Right lobe of liver (tissue), 6 donors: ENCODE measurements around the gene ALPK3. TPM values are rescaled to one million over a fixed set of nuclear protein-coding genes. Genes with fewer than 3 reads are reported as not detected.

Experiments used
- ATAC-seq, 4 donors: fragments of 200-7000 bp; cut with Tn5 transposase; one replicate each; pipeline ENCODE4 v1.9.1; 2020; ENCODE audit warnings: mild to moderate bottlenecking in 4 of 4, moderate library complexity in 4 of 4
- DNase-seq, 3 donors: peaks; one replicate each; pipeline ENCODE4 v3.0.0-alpha.2; 2020
- H3K27ac ChIP-seq, 3 donors: fragments of 200-600 bp; one replicate each; pipeline ENCODE4 v1.8.0; 2022
- H3K27me3 ChIP-seq, 2 donors: fragments of 200-600 bp; one replicate each; pipeline ENCODE4 v1.8.0; 2022
- H3K36me3 ChIP-seq, 4 donors: fragments of 200-600 bp; sonication (generic) in 1 of 4; one replicate each; pipeline versions ENCODE4 v1.5.1 to v1.8.0; 2017 to 2022; ENCODE audit warnings: control low read depth in 1 of 4
- H3K4me1 ChIP-seq, 4 donors: fragments of 200-600 bp; sonication (generic) in 1 of 4; one replicate each; pipeline versions ENCODE4 v1.5.1 to v1.8.0; 2017 to 2022; ENCODE audit warnings: control low read depth in 1 of 4
- H3K4me3 ChIP-seq, 3 donors: fragments of 200-600 bp; one replicate each; pipeline ENCODE4 v1.8.0; 2022
- H3K9me3 ChIP-seq, 4 donors: fragments of 200-600 bp; sonication (generic) in 1 of 4; one replicate each; pipeline versions ENCODE4 v1.5.1 to v1.8.0; 2017 to 2022; ENCODE audit warnings: control low read depth in 1 of 4
- CTCF ChIP-seq, 4 donors: fragments of 200-600 bp in 3 of 4; fragments of 450-650 bp in 1 of 4; IDR thresholded peaks; one replicate each; pipeline versions ENCODE4 v1.5.1 to v1.8.0; 2016 to 2022; ENCODE audit warnings: antibody characterized with exemption in 4 of 4, mild to moderate bottlenecking in 2 of 4
- POLR2A ChIP-seq: fragments of 450-650 bp; IDR thresholded peaks from one replicate; pipeline ENCODE4 v1.6.1; 2017; ENCODE audit warnings: antibody characterized with exemption, mild to moderate bottlenecking
- WGBS: methylation state at CpG from one replicate; pipeline ENCODE4 v1.1.6; 2018; ENCODE audit warnings: low coverage, low lambda C conversion rate; ENCODE audit not compliant: insufficient coverage; ENCODE audit errors: missing lambda C conversion rate; 5-methylcytosine and 5-hydroxymethylcytosine counted together
- intact Hi-C, 2 donors: fragments of 100-400 bp; cut with DNase I; formaldehyde crosslinking; loops; one replicate each; pipeline versions ENCODE4 v1.11.2 to v1.14.1; 2022
- total RNA-seq, 6 experiments: library from RNA; depleted of rRNA in 2 of 6; stranded (reverse); fragments of >200 nt in 2 of 6; fragmentation: NEBNext Ultra II Directional in 3 of 6; extraction: Animal tissue kit (Norgen Biotek cat#: 25700) in 3 of 6; gene quantifications; one replicate each; pipeline versions ENCODE4 v1.1.0 to v1.2.4, GENCODE V29; 2016 to 2023
- donor health status: DM: no; HTN: yes; CAD: no.
- donor health status: DM: no; HTN: no; CAD: no.
- donor health status: DM: no; HTN: no; CAD: no.
- donor health status: DM: no; HTN: yes; CAD: no.
- donor health status: DM: no; HTN: yes; CAD: no.

Gene ALPK3
- total RNA-seq, 6 experiments from 2014 or later, result 1.3 to 12.5 (median 5.5) TPM

DNA sequence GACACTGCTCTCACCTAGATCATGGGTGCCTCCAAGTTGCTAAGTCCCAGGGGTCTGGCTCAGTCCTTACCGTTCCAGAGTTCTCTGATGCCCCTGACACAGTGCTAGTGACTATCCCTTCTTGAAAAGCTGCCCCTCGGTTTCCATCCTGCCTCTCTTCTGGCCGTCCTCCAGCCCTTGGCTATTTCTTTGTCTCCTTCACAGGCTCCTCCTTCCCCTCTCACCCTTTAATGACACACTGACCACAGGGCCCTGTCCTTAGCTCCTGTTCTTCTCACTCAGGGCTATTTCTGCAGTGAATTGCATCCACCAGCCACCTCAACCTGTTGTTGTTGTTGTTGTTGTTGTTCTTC is 98.4 kb downstream of the ALPK3 start:
- Histone ChIP-seq H3K4me3 (no peak overlapping the region), H3K27ac (peak overlapping the region in 2 of 3 donors; percentile 24 to 86), H3K9me3 (no peaks in the 10 kb centered on the region), H3K36me3 (peaks cover 0 to 6% (median 0%) of the 10 kb centered on the region in 4 donors), H3K27me3 (no peaks in the 10 kb centered on the region), H3K4me1 (peaks cover 0 to 25% (median 15%) of the 10 kb centered on the region in 4 donors)
- ATAC-seq (no peak), DNase-seq (no peak)
- intact Hi-C loops, result no loop called here
- TF ChIP-seq CTCF (IDR thresholded peaks at IDR 0.05), result no peak
- TF ChIP-seq POLR2A, result no peak
- WGBS, result 95% methylated on average over 3 of the region's 3 CpGs

GRCh38 chr15:84917452-84917851 is 100.3 kb downstream of the ALPK3 start:
- H3K27ac ChIP-seq, result no peak overlapping the region
- intact Hi-C loops, result no loop called here
- DNase-seq (no peak), ATAC-seq (no peak)
- no peaks in the 10 kb centered on the region for H3K27me3 ChIP-seq
- H3K9me3 ChIP-seq, result no peaks in the 10 kb centered on the region
- H3K4me3 ChIP-seq, result no peak overlapping the region
- WGBS, result 88% methylated on average over 1 of the region's 1 CpG
- TF ChIP-seq POLR2A, result no peak
- TF ChIP-seq CTCF (IDR thresholded peaks at IDR 0.05), result no peak
- H3K36me3 ChIP-seq, result peaks cover 0 to 6% (median 0%) of the 10 kb centered on the region in 4 donors
- peaks cover 0 to 6% (median 2%) of the 10 kb centered on the region in 4 donors for H3K4me1 ChIP-seq

DNA sequence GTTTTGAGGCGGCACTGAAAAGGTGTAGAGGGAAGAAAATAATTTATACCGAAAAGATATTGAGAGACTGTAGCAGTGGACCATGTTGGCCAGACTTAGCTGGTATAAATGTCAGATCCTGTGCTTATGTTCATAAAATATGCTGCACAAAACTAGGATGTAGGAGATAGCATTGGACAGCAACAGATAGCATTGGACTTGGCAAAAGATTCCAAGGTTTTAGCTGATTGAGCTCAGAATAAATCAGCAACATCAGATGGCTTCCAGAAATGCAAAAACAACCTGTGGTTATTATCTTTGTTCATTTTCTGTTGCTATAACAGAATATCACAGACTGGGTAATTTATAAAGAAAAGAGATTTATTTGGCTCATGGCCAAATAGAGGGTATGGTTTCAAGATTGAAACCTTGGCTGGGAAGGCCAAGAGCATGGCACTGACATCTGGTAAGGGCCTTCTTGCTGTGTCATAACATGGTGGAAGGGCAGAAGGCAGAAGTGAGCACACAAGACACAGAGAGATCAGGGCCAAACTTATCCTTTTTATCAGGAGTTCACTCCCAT is 102.0 kb downstream of the ALPK3 start:
- peaks cover 0 to 6% (median 0%) of the 10 kb centered on the region in 4 donors for H3K36me3 ChIP-seq
- intact Hi-C loops, result no loop called here
- H3K27me3 ChIP-seq, result no peaks in the 10 kb centered on the region
- no peak for TF ChIP-seq CTCF (IDR thresholded peaks at IDR 0.05)
- TF ChIP-seq POLR2A, result no peak
- H3K4me1 ChIP-seq, result peaks cover 0 to 9% (median 3%) of the 10 kb centered on the region in 4 donors
- no peak overlapping the region for H3K27ac ChIP-seq
- DNase-seq, result no peak
- ATAC-seq, result no peak
- no peaks in the 10 kb centered on the region for H3K9me3 ChIP-seq
- no peak overlapping the region for H3K4me3 ChIP-seq
- WGBS, result 100% methylated on average over 2 of the region's 2 CpGs

- Histone ChIP-seq H3K4me3 (no peak overlapping the region), H3K4me1 (peaks cover 0 to 14% (median 7%) of the 10 kb centered on the region in 4 donors), H3K36me3 (peaks cover 0 to 6% (median 0%) of the 10 kb centered on the region in 4 donors), H3K27ac (no peak overlapping the region), H3K9me3 (no peaks in the 10 kb centered on the region), H3K27me3 (no peaks in the 10 kb centered on the region)
- intact Hi-C loops, result loop anchor here in 1 of 2 donors (10.0 kb wide), 1 partner anchor 96 kb away; no protein-coding TSS in a partner anchor
- ATAC-seq (no peak), DNase-seq (no peak)
- TF ChIP-seq CTCF (IDR thresholded peaks at IDR 0.05) (no peak), POLR2A (no peak)
- 100% methylated on average over 1 of the region's 2 CpGs for WGBS
These were observed 104.0 kb downstream of the ALPK3 start for GRCh38 chr15:84921121-84921520.
